GM12892 (cell line): ENCODE results near the gene TGFBR2.

Experiments used
- POLR2A ChIP-seq: IDR thresholded peaks from 2 replicates; pipeline ENCODE4 v1.6.1; 2011; ENCODE audit warnings: low read depth, low read length, control low read depth
- POLR2AphosphoS5 ChIP-seq: IDR thresholded peaks from 2 replicates; pipeline ENCODE4 v1.6.1; 2011; ENCODE audit warnings: low read depth, low read length, control low read depth
- TAF1 ChIP-seq: IDR thresholded peaks from 2 replicates; pipeline ENCODE4 v1.6.1; 2011; ENCODE audit warnings: low read depth, mild to moderate bottlenecking, control low read depth, low read length, borderline replicate concordance

DNA sequence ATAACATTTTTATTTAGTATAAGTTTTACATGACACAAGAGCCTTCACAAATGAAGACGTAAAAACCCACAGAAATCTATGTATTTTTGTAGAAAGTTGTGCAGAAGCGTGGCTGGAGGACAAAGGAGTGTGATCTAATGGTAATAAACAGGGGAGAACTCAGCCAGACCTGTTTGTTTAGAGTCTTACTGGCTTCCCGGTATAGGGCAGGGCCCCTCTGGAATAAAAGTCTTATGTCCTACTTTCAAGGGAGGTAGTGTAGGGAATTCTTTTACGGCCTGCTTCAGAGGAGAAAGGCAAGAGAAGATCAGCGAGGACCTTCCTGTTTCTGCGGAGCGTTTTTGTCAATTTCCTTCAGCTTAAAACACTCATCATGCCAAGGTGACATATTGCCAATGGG is 103.6 kb downstream of the TGFBR2 start:
- TF ChIP-seq POLR2A (no peak), POLR2AphosphoS5 (no peak), TAF1 (no peak)
